Amniotic epithelial cell (primary cell): ENCODE results near the gene CAPZB.
A peak's percentile ranks its signal among the peaks of the same experiment; 100 is the strongest.

ENCODE experiments used
- DNase-seq: peaks from one replicate; pipeline ENCODE4 v3.0.0-alpha.2; 2010; ENCODE audit warnings: low read depth

The CAPZB gene

GRCh38 chr1:19429611-19430010 is 55.7 kb downstream of the CAPZB start:
- no peak for DNase-seq

- DNase-seq: peak; percentile 87
These were observed 58.1 kb downstream of the CAPZB start for GRCh38 chr1:19427087-19427781.

- no peak for DNase-seq
These were observed 58.8 kb downstream of the CAPZB start for GRCh38 chr1:19426294-19427086.

GRCh38 chr1:19425646-19426239 is 59.6 kb downstream of the CAPZB start:
- peak; percentile 37 for DNase-seq

GRCh38 chr1:19424651-19425570 is 60.4 kb downstream of the CAPZB start:
- DNase-seq: no peak

GRCh38 chr1:19423130-19423529 is 62.2 kb downstream of the CAPZB start:
- no peak for DNase-seq

- no peak for DNase-seq
These were observed 64.0 kb downstream of the CAPZB start for GRCh38 chr1:19421365-19421764.

- DNase-seq: no peak
These were observed 64.7 kb downstream of the CAPZB start for GRCh38 chr1:19420606-19421005.

- no peak for DNase-seq
These were observed 65.6 kb downstream of the CAPZB start for GRCh38 chr1:19419691-19420090.

GRCh38 chr1:19418503-19418971 is 66.8 kb downstream of the CAPZB start:
- peak; percentile 53 for DNase-seq

GRCh38 chr1:19416921-19417470 is 68.3 kb downstream of the CAPZB start:
- DNase-seq: no peak

GRCh38 chr1:19416145-19416544 is 69.2 kb downstream of the CAPZB start:
- DNase-seq: no peak

GRCh38 chr1:19414515-19415121 is 70.7 kb downstream of the CAPZB start:
- DNase-seq: no peak

GRCh38 chr1:19413999-19414398 is 71.3 kb downstream of the CAPZB start:
- no peak for DNase-seq

- no peak for DNase-seq
These were observed 72.7 kb downstream of the CAPZB start for GRCh38 chr1:19412654-19413053.

GRCh38 chr1:19411612-19412011 is 73.7 kb downstream of the CAPZB start:
- no peak for DNase-seq

- no peak for DNase-seq
These were observed 74.9 kb downstream of the CAPZB start for GRCh38 chr1:19410393-19410792.

- no peak for DNase-seq
These were observed 75.6 kb downstream of the CAPZB start for GRCh38 chr1:19409477-19410341.

GRCh38 chr1:19407494-19408096 is 77.7 kb downstream of the CAPZB start:
- DNase-seq: no peak

- no peak for DNase-seq
These were observed 78.7 kb downstream of the CAPZB start for GRCh38 chr1:19406680-19407079.
